Trophoblast cell (in vitro differentiated cells and primary cell): ENCODE data around the gene SMTNL2.
"Not testable (repeated sequence)": the region's sequence is repeated elsewhere in the genome, so short reads cannot be mapped to it uniquely, and the experiment has no call there.

ENCODE experiments used
- DNase-seq, 2 donors: peaks; one replicate each; pipeline ENCODE4 v3.0.0-alpha.2; 2016
- H2AFZ ChIP-seq: 2 replicates; pipeline ENCODE4 v1.6.1; 2013; ENCODE audit warnings: low read length, moderate library complexity, mild to moderate bottlenecking; ENCODE audit not compliant: insufficient read depth, poor library complexity
- H2AK5ac ChIP-seq: 2 replicates; pipeline ENCODE4 v1.6.1; 2013; ENCODE audit warnings: mild to moderate bottlenecking, low read length
- H2BK120ac ChIP-seq: 2 replicates; pipeline ENCODE4 v1.6.1; 2013; ENCODE audit warnings: low read length, mild to moderate bottlenecking, moderate library complexity; ENCODE audit not compliant: insufficient read depth, poor library complexity
- H2BK12ac ChIP-seq: 2 replicates; pipeline ENCODE4 v1.6.1; 2013; ENCODE audit warnings: mild to moderate bottlenecking, low read length, moderate library complexity
- H2BK5ac ChIP-seq: 2 replicates; pipeline ENCODE4 v1.6.1; 2013; ENCODE audit warnings: low read length, low read depth, moderate library complexity, mild to moderate bottlenecking; ENCODE audit not compliant: poor library complexity
- H3K14ac ChIP-seq: 2 replicates; pipeline ENCODE4 v1.6.1; 2013; ENCODE audit warnings: mild to moderate bottlenecking, low read length
- H3K18ac ChIP-seq: 2 replicates; pipeline ENCODE4 v1.6.1; 2013; ENCODE audit warnings: mild to moderate bottlenecking, low read length
- H3K23ac ChIP-seq: 2 replicates; pipeline ENCODE4 v1.6.1; 2013; ENCODE audit warnings: low read length
- H3K27ac ChIP-seq: 2 replicates; pipeline ENCODE4 v1.5.1; 2013; ENCODE audit warnings: low read depth, mild to moderate bottlenecking, inconsistent platforms, low read length, moderate library complexity
- H3K27me3 ChIP-seq: 2 replicates; pipeline ENCODE4 v1.6.1; 2013; ENCODE audit warnings: inconsistent platforms, mild to moderate bottlenecking, low read length, moderate library complexity; ENCODE audit not compliant: insufficient read depth
- H3K36me3 ChIP-seq, 2 experiments: 1 replicate in 1 of 2; 2 replicates in 1 of 2; pipeline ENCODE4 v1.6.1; 2013; ENCODE audit warnings: low read length in 2 of 2, mild to moderate bottlenecking in 2 of 2, moderate library complexity in 1 of 2; ENCODE audit not compliant: insufficient read depth in 2 of 2, control insufficient read depth in 1 of 2
- H3K4ac ChIP-seq: 2 replicates; pipeline ENCODE4 v1.6.1; 2013; ENCODE audit warnings: low read depth, mild to moderate bottlenecking, low read length, moderate library complexity
- H3K4me1 ChIP-seq, 2 experiments: 1 replicate in 1 of 2; 2 replicates in 1 of 2; pipeline ENCODE4 v1.6.1; 2013; ENCODE audit warnings: low read length in 2 of 2, mild to moderate bottlenecking in 2 of 2, moderate library complexity in 1 of 2; ENCODE audit not compliant: insufficient read depth in 2 of 2, control insufficient read depth in 1 of 2
- H3K4me2 ChIP-seq: 2 replicates; pipeline ENCODE4 v1.6.1; 2013; ENCODE audit warnings: inconsistent platforms, mild to moderate bottlenecking, low read length, moderate library complexity
- H3K4me3 ChIP-seq: 2 replicates; pipeline ENCODE4 v1.5.1; 2013; ENCODE audit warnings: mild to moderate bottlenecking, low read depth, low read length, inconsistent platforms
- H3K79me1 ChIP-seq: one replicate; pipeline ENCODE4 v1.6.1; 2013; ENCODE audit warnings: low read length
- H3K79me2 ChIP-seq: 2 replicates; pipeline ENCODE4 v1.6.1; 2013; ENCODE audit warnings: low read length, mild to moderate bottlenecking; ENCODE audit not compliant: control insufficient read depth, insufficient read depth, poor library complexity
- H3K9ac ChIP-seq: 2 replicates; pipeline ENCODE4 v1.6.1; 2013; ENCODE audit warnings: mild to moderate bottlenecking, low read length
- H3K9me3 ChIP-seq: 2 replicates; pipeline ENCODE4 v1.6.1; 2013; ENCODE audit warnings: low read depth, mild to moderate bottlenecking, control low read depth, inconsistent platforms, low read length; ENCODE audit not compliant: insufficient read depth
- H4K12ac ChIP-seq: 2 replicates; pipeline ENCODE4 v1.6.1; 2013; ENCODE audit warnings: low read depth, mild to moderate bottlenecking, low read length, moderate library complexity
- H4K8ac ChIP-seq: 2 replicates; pipeline ENCODE4 v1.6.1; 2013; ENCODE audit warnings: low read depth, mild to moderate bottlenecking, low read length, moderate library complexity
- H4K91ac ChIP-seq: one replicate; pipeline ENCODE4 v1.6.1; 2013; ENCODE audit warnings: low read depth, mild to moderate bottlenecking, low read length, moderate library complexity
- WGBS: extraction: QIAGEN DNeasy Blood & Tissue Kit; methylation state at CpG from one replicate; pipeline ENCODE4 v1.1.7; 2013; ENCODE audit warnings: missing lambda C conversion rate; ENCODE audit not compliant: insufficient read length, insufficient coverage; ENCODE audit errors: extremely low coverage; 5-methylcytosine and 5-hydroxymethylcytosine counted together

SMTNL2 gene

DNA sequence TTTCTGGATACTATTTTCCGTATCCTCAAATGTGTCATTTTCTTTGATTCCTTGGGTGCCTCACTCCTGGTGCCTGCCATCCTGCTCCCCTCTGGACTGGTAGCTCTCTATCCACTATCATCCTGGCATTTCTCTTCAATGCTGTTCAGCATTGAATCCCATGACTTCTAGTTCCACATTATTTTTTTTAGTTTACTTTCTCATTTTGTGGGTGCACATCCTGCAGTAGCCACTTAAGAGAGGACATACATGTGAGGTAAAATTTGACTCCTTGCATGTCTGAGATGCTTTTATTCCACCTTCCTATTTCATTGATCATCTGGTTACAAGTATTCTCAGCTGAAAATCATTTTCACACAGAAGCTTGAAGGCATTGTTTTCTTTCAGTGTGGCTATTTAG, 38.0 kb downstream of the SMTNL2 start:
- H4K8ac ChIP-seq = no peak overlapping the region
- no peak overlapping the region for H3K27ac ChIP-seq
- no peak overlapping the region for H2BK5ac ChIP-seq
- no peak overlapping the region for H2BK120ac ChIP-seq
- H3K79me2 ChIP-seq = no peaks in the 10 kb centered on the region
- no peak overlapping the region for H3K4ac ChIP-seq
- no peak overlapping the region for H2AK5ac ChIP-seq
- no peak overlapping the region for H3K4me3 ChIP-seq
- no peak overlapping the region for H3K23ac ChIP-seq
- no peaks in the 10 kb centered on the region for H3K27me3 ChIP-seq
- no peak overlapping the region for H4K91ac ChIP-seq
- H3K9ac ChIP-seq = no peak overlapping the region
- no peaks in the 10 kb centered on the region for H3K36me3 ChIP-seq
- no CpG with 5 or more reads among the region's 1 CpG for WGBS
- H2AFZ ChIP-seq = no peak overlapping the region
- no peak overlapping the region for H3K14ac ChIP-seq
- no peak overlapping the region for H3K4me2 ChIP-seq
- no peak for DNase-seq
- H4K12ac ChIP-seq = no peak overlapping the region
- H3K79me1 ChIP-seq = peaks cover 6% of the 10 kb centered on the region
- no peak overlapping the region for H2BK12ac ChIP-seq
- peaks cover 9% of the 10 kb centered on the region in 2 experiments for H3K4me1 ChIP-seq
- peaks cover 6% of the 10 kb centered on the region for H3K9me3 ChIP-seq
- no peak overlapping the region for H3K18ac ChIP-seq

DNA sequence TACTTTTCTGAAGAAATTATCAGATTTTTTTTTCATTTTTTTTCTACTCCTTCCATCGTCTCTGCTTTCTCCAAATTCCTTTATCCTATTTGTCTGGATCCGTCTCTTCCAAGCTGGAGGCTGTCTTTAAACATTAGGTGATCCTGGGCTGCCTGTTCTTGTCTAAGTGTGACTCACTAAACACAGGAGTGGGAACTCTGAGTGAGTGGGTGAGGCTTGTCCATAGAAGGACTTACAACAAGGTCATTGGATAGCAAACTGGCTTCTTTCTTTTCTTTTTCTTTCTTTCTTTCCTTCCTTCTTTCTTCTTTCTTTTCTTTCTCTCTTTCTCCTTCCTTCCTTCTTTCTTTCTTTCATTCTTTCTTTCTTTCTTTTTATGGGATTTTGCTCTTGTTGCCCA, 38.9 kb downstream of the SMTNL2 start:
- no CpG with 5 or more reads among the region's 2 CpGs for WGBS
- H3K4me2 ChIP-seq = no peak overlapping the region

DNA sequence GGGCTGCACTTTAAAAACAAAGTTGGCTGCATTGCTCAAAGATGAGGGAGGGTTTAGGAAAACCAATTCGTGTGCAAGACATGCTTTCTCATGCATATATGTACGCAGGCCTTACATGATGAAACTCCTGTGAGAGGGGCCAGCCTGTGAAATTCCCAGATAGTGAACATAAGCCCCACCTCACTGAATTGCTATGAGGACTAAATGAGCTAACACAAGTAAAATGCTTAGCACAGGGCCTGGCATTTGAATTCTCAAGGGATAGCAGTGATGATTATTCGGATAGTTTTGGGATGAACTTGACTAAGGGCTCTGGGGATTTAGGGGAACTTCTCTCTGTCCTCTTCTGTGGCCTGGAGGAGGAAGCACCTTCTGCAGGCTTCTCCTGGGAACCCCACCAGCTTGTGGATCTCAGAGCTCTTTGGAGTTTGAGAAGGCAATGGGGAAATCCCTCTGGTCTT, 40.2 kb downstream of the SMTNL2 start:
- not testable (repeated sequence) for H3K4me3 ChIP-seq, H4K8ac ChIP-seq, H3K23ac ChIP-seq, H3K79me1 ChIP-seq, H3K4me2 ChIP-seq, H3K9ac ChIP-seq, H3K36me3 ChIP-seq, H3K9me3 ChIP-seq, H3K18ac ChIP-seq, H3K4me1 ChIP-seq, H2BK12ac ChIP-seq, H4K12ac ChIP-seq, H2BK120ac ChIP-seq, H3K79me2 ChIP-seq, H3K27me3 ChIP-seq, H2AFZ ChIP-seq, H3K14ac ChIP-seq, DNase-seq, H2BK5ac ChIP-seq, H3K27ac ChIP-seq, H3K4ac ChIP-seq, H4K91ac ChIP-seq, H2AK5ac ChIP-seq
- WGBS = no CpG with 5 or more reads among the region's 3 CpGs

More for the DNA sequence above, 38.9 kb downstream of the SMTNL2 start:
- Histone ChIP-seq H3K9ac (no peak overlapping the region), H3K79me1 (peaks cover 6% of the 10 kb centered on the region), H3K36me3 (no peaks in the 10 kb centered on the region), H3K9me3 (peaks cover 6% of the 10 kb centered on the region), H3K79me2 (no peaks in the 10 kb centered on the region), H2BK120ac (no peak overlapping the region), H3K4me1 (peaks cover 4 to 5% of the 10 kb centered on the region in 2 experiments), H3K23ac (no peak overlapping the region), H3K27ac (no peak overlapping the region), H2BK12ac (no peak overlapping the region), H3K4ac (no peak overlapping the region), H3K27me3 (no peaks in the 10 kb centered on the region), H3K4me3 (no peak overlapping the region), H2BK5ac (no peak overlapping the region), H4K91ac (no peak overlapping the region), H4K12ac (no peak overlapping the region), H3K14ac (no peak overlapping the region), H3K18ac (no peak overlapping the region), H2AK5ac (no peak overlapping the region), H2AFZ (no peak overlapping the region), H4K8ac (no peak overlapping the region)
- no peak for DNase-seq

DNA sequence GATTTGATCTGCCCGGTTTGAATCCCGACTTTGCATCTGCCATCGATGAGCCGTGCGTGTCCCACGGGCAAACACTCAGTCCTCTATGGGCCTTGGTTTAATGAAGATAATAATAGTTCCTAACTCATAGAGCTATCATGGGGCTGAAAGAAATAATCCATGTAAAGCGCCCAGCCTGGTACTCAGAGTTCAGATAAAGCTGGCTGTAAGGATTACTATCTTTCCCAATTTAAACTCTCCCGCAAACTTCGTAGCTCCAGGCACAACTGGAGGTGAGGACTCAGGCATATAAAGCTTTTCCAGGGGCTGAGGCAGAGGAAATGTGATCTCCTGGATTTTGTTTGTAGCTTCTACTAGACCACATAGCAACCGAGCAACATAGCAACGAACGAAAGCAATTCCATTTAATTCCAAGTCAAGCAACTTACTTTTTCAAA, 40.9 kb downstream of the SMTNL2 start:
- Histone ChIP-seq H4K12ac (no peak overlapping the region), H3K9ac (no peak overlapping the region), H3K9me3 (peaks cover 6% of the 10 kb centered on the region), H3K4me2 (no peak overlapping the region), H3K4ac (no peak overlapping the region), H3K27me3 (no peaks in the 10 kb centered on the region), H2AFZ (no peak overlapping the region), H3K14ac (no peak overlapping the region), H2BK120ac (peak overlapping the region; percentile 73), H3K36me3 (no peaks in the 10 kb centered on the region), H3K23ac (no peak overlapping the region), H3K27ac (no peak overlapping the region), H2BK12ac (peak overlapping the region; percentile 83), H3K79me1 (peaks cover 6% of the 10 kb centered on the region), H3K4me1 (peaks cover 4% of the 10 kb centered on the region in 2 experiments), H3K18ac (no peak overlapping the region), H3K4me3 (no peak overlapping the region), H3K79me2 (no peaks in the 10 kb centered on the region), H2AK5ac (no peak overlapping the region), H4K91ac (no peak overlapping the region), H4K8ac (no peak overlapping the region), H2BK5ac (peak overlapping the region; percentile 14)
- no CpG with 5 or more reads among the region's 12 CpGs for WGBS
- peak in 1 of 2 donors; percentile 27 for DNase-seq
